Esophagus muscularis mucosa (tissue), 4 donors: ENCODE results near the gene ID3.
"Not testable (repeated sequence)": the region's sequence is repeated elsewhere in the genome, so short reads cannot be mapped to it uniquely, and the experiment has no call there.

ENCODE experiments used
- EP300 ChIP-seq: sonication (generic); formaldehyde crosslinking; IDR thresholded peaks from one replicate; pipeline ENCODE4 v1.6.1; 2017; ENCODE audit warnings: antibody characterized with exemption
- POLR2A ChIP-seq: fragments of 450-650 bp; IDR thresholded peaks from one replicate; pipeline ENCODE4 v1.6.1; 2017; ENCODE audit warnings: antibody characterized with exemption, moderate library complexity, mild to moderate bottlenecking, low read depth
- POLR2AphosphoS5 ChIP-seq, 2 donors: sonication (generic); formaldehyde crosslinking; IDR thresholded peaks; one replicate each; pipeline ENCODE4 v1.6.1; 2017; ENCODE audit warnings: antibody characterized with exemption in 2 of 2
- TF ChIP-seq, protein P1 (sequence below), 3 experiments: fragments of 200-600 bp in 2 of 3; fragments of 450-650 bp in 1 of 3; sonication (generic) in 2 of 3; IDR thresholded peaks; one replicate each; pipeline ENCODE4 v1.5.1; 2017 to 2019; ENCODE audit warnings: antibody characterized with exemption in 3 of 3, mild to moderate bottlenecking in 2 of 3, moderate library complexity in 1 of 3

DNA sequence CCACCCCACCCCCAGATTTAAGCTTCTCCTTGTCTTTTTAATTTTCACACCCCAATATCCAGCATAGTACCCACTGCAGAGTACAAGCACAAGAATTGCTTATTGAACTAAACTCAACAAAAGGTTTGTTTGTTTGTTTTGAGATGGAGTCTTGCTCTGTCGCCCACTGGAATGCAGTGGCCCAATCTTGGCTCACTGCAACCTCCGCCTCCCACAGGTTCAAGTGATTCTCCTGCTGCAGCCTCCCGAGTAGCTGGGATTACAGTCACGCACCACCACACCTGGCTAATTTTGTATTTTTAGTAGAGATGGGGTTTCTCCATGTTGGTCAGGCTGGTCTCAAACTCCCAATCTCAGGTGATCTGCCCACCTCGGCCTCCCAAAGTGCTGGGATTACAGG lies 16.4 kb downstream of the ID3 start:
- TF ChIP-seq, protein P1, sequence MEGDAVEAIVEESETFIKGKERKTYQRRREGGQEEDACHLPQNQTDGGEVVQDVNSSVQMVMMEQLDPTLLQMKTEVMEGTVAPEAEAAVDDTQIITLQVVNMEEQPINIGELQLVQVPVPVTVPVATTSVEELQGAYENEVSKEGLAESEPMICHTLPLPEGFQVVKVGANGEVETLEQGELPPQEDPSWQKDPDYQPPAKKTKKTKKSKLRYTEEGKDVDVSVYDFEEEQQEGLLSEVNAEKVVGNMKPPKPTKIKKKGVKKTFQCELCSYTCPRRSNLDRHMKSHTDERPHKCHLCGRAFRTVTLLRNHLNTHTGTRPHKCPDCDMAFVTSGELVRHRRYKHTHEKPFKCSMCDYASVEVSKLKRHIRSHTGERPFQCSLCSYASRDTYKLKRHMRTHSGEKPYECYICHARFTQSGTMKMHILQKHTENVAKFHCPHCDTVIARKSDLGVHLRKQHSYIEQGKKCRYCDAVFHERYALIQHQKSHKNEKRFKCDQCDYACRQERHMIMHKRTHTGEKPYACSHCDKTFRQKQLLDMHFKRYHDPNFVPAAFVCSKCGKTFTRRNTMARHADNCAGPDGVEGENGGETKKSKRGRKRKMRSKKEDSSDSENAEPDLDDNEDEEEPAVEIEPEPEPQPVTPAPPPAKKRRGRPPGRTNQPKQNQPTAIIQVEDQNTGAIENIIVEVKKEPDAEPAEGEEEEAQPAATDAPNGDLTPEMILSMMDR (IDR thresholded peaks at IDR 0.05) = not testable (repeated sequence)
- not testable (repeated sequence) for TF ChIP-seq POLR2AphosphoS5 (IDR thresholded peaks at IDR 0.05); POLR2A; EP300
